ENCODE measurements around the gene ECEL1.
"Not testable (repeated sequence)": the region's sequence is repeated elsewhere in the genome, so short reads cannot be mapped to it uniquely, and the experiment has no call there.

ECEL1 gene

DNA sequence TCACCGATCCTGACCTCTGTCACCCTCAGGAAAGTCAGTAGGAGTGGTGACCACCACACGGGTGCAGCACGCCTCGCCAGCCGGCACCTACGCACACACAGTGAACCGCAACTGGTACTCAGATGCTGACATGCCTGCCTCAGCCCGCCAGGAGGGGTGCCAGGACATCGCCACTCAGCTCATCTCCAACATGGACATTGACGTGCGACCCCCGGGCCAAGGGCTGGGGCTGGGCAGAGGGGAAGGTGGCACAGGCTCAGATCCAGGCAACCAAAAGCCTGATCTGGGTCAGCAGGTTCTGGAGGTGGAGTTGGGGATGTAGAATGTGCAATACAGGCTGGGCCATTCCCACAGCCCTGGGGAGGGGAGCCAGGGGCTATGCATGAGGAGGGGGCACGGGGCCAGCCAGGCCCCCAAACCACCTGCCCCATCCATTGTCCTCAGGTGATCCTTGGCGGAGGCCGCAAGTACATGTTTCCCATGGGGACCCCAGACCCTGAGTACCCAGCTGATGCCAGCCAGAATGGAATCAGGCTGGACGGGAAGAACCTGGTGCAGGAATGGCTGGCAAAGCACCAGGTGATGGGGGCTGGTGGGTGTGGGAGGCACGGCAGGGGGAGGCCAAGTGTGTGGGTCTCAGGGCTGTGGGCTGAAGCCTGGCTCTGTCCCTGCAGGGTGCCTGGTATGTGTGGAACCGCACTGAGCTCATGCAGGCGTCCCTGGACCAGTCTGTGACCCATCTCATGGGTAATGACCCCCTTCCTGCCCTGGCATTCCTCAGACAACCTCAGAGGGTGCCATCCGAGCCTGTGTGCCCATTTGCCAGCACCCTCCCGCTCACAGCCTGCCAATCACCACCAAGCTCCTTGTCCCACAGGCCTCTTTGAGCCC is 30.3 kb downstream of the ECEL1 start:
- no peak for DNase-seq

DNA sequence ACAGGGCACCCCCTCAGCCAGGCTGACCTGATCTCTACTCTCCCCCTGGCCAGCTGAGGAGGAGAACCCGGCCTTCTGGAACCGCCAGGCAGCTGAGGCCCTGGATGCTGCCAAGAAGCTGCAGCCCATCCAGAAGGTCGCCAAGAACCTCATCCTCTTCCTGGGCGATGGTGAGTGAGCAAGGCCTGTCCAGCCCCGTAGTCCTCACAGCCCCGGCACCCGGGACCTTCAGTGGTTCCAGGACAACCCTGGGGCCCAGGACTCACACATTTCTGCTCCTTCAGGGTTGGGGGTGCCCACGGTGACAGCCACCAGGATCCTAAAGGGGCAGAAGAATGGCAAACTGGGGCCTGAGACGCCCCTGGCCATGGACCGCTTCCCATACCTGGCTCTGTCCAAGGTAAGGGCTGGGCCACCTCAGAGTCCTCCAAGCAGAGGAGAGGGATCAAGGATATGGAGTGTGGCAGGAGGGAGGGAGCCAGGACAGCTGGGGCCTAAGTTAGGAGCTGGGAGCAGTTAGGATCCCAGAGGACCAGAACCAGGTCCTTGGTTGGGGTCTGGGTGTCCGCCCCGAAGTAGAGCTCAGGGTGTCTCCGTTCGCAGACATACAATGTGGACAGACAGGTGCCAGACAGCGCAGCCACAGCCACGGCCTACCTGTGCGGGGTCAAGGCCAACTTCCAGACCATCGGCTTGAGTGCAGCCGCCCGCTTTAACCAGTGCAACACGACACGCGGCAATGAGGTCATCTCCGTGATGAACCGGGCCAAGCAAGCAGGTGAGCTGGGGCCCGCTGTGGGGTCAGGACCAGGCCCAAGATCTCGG is 31.1 kb downstream of the ECEL1 start:
- DNase-seq: no peak

DNA sequence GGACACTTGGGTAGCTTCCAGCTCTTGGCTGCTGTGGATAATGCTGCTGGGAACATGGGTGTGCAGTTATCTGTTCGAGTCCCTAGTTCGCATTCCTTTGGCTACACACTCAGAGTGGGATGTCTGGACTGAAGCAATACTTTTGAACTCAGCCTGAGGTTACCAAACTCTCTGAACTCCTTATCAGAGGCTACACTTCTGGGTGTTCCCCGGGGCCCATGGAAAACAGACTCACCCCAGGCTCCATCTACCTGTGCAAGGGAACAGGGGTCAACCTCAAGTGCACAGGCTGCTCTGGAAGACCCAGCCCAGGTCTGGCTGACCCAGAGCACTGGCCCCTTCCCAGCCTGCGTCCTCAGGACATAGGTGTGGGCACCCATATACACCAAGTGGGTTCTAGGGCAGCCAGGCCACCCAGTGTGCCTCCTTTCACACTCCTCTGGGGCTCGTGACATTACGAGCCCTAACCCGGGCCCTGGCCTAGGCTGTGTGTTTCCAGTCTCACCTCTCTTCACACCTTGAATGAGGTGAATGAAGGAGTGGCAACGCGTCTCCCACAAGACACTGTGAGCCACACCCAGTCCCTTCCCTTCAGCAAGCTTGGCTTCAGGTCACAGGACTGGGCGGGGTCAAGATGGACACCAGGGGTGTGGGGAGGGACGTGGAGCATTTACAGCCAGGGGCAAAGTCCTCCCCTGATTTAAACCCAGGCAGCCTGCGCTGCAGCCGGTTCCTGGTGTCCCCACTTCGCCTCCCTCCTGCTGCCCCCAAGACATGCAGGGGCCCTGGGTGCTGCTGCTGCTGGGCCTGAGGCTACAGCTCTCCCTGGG is 32.0 kb downstream of the ECEL1 start, which contains the start of gene ALPI:
Gene ALPI, plus strand, starts transcription at position 728 of the 830 bp plus-strand sequence. Its CDS starts 47 bp downstream, at position 775.
- no peak for DNase-seq

- no peak for DNase-seq
Observed at GRCh38 chr2:232454630-232455029, 33.0 kb downstream of the ECEL1 start.

GRCh38 chr2:232451645-232452044 is 36.0 kb downstream of the ECEL1 start:
- not testable (repeated sequence) for DNase-seq

DNA sequence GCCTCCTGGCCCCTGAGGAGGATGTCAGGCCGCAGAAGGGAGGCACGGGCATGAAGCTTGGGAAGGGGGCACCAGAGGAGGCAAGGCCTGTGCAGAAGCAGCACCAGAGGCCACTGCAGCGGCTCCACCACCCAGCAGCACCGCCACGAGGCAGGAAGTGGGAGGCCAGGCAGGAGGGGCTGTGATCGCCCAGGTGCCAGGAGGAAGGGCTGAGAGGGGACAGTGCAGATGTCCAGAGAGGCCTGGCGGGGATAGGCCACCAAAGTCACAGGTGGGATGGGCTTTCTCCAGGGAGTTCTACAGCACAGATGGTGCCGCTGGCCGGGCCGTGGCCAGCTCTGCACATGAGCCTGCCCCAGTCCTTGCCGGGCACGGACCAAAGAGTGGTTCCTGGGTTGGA is 37.7 kb downstream of the ECEL1 start:
- DNase-seq: no peak

DNA sequence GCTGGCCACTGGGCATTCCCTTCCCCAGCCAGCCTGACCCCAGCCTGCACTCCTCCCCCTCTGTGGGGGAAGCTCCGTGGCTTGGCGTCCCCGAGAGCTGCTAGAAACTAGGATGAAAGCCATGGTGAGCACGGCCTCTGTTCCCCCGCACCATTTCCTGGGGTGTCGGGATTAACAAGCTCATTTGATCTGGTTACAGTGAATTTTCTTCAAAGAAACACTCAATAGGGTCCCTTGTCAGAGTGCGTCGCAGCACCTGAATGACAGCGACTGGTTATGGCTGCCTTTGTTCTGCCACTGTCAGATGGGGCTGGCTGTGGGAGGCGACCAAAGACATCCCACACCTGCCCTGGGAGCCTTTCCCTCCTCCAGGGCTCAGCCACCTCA is 39.3 kb downstream of the ECEL1 start:
- DNase-seq: no peak

- DNase-seq: no peak
Observed at GRCh38 chr2:232447638-232448303, 39.9 kb downstream of the ECEL1 start.

GRCh38 chr2:232447091-232447620 is 40.5 kb downstream of the ECEL1 start:
- DNase-seq: no peak

GRCh38 chr2:232446266-232446777 is 41.3 kb downstream of the ECEL1 start:
- not testable (repeated sequence) for DNase-seq

DNA sequence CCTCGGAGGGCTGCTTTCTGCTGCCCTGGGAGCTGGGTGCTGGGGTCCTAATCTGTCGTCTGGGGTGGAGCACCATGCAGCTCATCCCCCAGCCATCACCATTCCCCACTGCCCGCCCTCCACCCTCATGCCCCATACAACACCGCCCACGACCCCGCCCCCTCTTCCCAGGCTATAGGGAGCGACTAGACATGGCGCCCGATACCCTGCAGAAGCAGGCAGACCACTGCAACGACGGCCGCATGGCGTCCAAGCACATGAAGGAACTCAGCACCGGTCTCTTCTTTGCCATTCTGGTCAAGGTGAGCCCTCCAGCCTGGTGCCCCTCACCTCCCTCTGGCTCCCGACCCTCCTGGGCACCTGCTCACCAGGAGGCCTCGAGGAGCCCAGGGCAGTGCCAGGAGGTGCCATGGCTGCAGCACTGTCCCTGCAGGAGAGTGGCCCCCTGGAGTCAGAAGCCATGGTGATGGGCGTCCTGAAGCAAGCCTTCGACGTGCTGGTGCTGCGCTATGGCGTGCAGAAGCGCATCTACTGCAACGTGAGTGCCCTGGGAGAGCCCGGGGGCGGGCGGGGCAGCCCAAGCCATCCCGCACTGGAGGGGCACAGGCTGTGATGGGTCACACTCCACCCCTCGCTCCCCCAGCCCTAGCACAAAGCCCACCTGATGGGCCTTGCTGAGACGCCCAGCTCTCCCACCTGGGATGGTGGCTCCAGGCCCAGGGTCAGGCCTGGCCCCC is 42.3 kb downstream of the ECEL1 start:
- DNase-seq: not testable (repeated sequence)

DNA sequence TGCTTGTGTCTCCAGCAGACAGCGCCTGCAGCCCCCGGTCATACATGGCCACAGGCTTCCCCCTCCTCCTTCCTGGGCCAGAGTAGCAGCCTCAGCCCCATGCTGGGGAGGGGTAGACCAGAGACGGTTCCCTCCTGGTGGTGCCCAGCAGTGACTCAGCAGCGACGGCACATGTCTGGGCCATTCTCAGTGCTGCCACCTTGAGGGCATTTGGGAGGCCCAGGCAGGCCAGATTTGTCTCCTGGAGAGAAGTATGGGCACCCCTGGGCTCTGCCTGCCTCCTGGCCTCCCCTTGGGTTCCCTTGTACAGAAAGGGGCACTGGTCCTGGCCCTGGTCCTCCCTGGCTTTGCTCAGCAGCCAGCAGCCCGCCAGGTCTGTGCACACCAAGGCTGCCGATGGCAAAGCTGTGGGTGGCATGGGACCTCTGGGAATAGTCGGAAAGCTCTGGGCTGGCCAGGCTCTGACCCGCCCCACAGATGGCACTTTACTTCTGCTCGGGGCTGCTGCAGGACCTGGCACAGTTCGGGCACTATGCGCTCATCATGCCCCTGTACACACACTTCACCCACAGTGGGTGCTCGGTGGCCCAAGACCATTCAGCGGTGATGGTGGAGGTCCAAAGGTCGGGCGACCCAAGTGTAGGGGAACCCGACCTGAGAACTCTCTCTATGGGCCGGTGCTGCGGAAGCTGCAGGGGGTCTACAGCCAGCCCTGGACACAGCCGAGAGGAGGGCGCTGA is 43.1 kb downstream of the ECEL1 start:
- no peak for DNase-seq

GRCh38 chr2:232443669-232444408 is 43.8 kb downstream of the ECEL1 start:
- DNase-seq: not testable (repeated sequence)

GRCh38 chr2:232443047-232443446 is 44.6 kb downstream of the ECEL1 start:
- not testable (repeated sequence) for DNase-seq

- DNase-seq: not testable (repeated sequence)
Observed at GRCh38 chr2:232442431-232442830, 45.2 kb downstream of the ECEL1 start.

GRCh38 chr2:232441922-232442321 is 45.7 kb downstream of the ECEL1 start:
- not testable (repeated sequence) for DNase-seq

- no peak for DNase-seq
Observed at GRCh38 chr2:232441147-232441651, 46.4 kb downstream of the ECEL1 start.

- peak; percentile 27 to 70 for DNase-seq
Observed at GRCh38 chr2:232440220-232441018, 47.2 kb downstream of the ECEL1 start.

All from hippocampal formation (tissue), 2 donors.